Osteoblast (primary cell): ENCODE data around the gene GARIN3. TPM values are rescaled to one million over a fixed set of nuclear protein-coding genes. Genes with fewer than 3 reads are reported as not detected.

Experiments
- DNase-seq: peaks from one replicate; pipeline ENCODE4 v3.0.0; 2011; ENCODE audit warnings: low spot score, mixed read lengths; ENCODE audit not compliant: insufficient read length; ENCODE audit errors: missing footprints
- H2AFZ ChIP-seq: 2 replicates; pipeline ENCODE4 v1.6.0; 2011; ENCODE audit warnings: mild to moderate bottlenecking, low read length
- H3K27ac ChIP-seq: 2 replicates; pipeline ENCODE4 v1.5.1; 2011; ENCODE audit warnings: mild to moderate bottlenecking, low read depth, low read length, moderate library complexity
- H3K27me3 ChIP-seq: 2 replicates; pipeline ENCODE4 v1.6.0; 2012; ENCODE audit warnings: mild to moderate bottlenecking, control low read depth, inconsistent platforms, low read length, moderate library complexity; ENCODE audit not compliant: insufficient read depth
- H3K36me3 ChIP-seq: 2 replicates; pipeline ENCODE4 v1.5.1; 2011; ENCODE audit warnings: mild to moderate bottlenecking, low read length, control low read depth, moderate library complexity; ENCODE audit not compliant: insufficient read depth
- H3K4me1 ChIP-seq: 2 replicates; pipeline ENCODE4 v1.5.1; 2011; ENCODE audit warnings: mild to moderate bottlenecking, low read length, control low read depth, moderate library complexity; ENCODE audit not compliant: insufficient read depth
- H3K4me2 ChIP-seq: 2 replicates; pipeline ENCODE4 v1.6.0; 2011; ENCODE audit warnings: mild to moderate bottlenecking, low read length; ENCODE audit not compliant: insufficient read depth
- H3K4me3 ChIP-seq: fragments of 200-600 bp; sonication (generic); 3 replicates; pipeline ENCODE4 v1.5.1; 2012; ENCODE audit warnings: mild to moderate bottlenecking, low read length, inconsistent platforms; ENCODE audit not compliant: insufficient read depth
- H3K79me2 ChIP-seq: 2 replicates; pipeline ENCODE4 v1.6.0; 2012; ENCODE audit warnings: mild to moderate bottlenecking, low read length, control low read depth, inconsistent platforms; ENCODE audit not compliant: insufficient read depth
- H3K9me3 ChIP-seq: 2 replicates; pipeline ENCODE4 v1.5.1; 2011; ENCODE audit warnings: low read depth, low read length, control low read depth
- H4K20me1 ChIP-seq: 2 replicates; pipeline ENCODE4 v1.6.0; 2012; ENCODE audit warnings: mild to moderate bottlenecking, low read length, control low read depth; ENCODE audit not compliant: insufficient read depth
- total RNA-seq: library from RNA; depleted of rRNA; stranded (reverse); fragments of >200 nt; gene quantifications from 2 replicates; pipeline ENCODE4 v1.2.3, GENCODE V29; 2012
- TF ChIP-seq, protein P1 (sequence below): IDR thresholded peaks from 2 replicates; pipeline ENCODE4 v1.5.1; 2011; ENCODE audit warnings: mild to moderate bottlenecking, low read depth, low read length, moderate library complexity; ENCODE audit errors: extremely low read depth

The GARIN3 gene
- total RNA-seq, 1 donor = not detected

DNA sequence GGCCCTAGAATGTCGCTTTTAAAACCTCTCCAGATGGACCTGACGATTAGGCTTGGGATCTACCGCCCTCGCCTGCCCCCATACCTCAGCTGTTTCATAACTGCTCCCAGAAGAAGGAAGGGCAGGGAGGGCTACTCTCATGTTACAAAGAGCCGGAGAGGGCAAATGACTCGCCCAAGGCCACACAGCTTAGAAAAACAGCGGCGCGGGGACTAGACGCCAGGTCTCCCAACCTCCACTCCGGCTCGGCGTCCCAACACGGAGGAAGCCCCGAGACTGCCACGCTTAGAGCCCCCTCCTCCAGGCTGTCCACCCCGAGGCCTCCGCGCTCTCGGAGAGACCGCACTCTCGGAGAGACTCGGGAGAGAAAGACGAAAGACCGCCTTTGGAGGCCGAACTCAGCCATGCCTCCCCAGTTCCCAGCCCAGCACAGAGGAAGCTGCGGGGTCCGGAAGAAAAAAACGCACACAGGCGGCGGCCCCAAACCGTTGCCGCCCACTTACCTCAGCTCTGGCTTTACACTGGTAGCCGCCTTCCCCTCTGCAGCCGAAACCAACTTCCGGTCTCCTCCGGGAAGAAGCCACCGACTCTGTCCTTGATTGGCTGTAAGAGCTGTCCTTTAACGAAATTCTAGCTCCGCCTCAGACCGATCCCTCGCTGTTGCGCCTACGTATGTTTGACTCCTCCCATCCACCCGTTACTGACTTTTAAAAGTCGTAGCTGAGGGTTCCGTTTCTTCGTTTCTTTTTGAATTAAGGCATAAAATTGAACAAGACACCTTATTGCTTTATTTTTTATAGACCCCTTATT, 23.5 kb downstream of the GARIN3 start, which contains the start of gene MED7:
MED7 (minus strand) TSS at position 549 of the 810 bp plus-strand sequence. CDS start 3,434 bp downstream, outside the sequence.
- TF ChIP-seq, protein P1, sequence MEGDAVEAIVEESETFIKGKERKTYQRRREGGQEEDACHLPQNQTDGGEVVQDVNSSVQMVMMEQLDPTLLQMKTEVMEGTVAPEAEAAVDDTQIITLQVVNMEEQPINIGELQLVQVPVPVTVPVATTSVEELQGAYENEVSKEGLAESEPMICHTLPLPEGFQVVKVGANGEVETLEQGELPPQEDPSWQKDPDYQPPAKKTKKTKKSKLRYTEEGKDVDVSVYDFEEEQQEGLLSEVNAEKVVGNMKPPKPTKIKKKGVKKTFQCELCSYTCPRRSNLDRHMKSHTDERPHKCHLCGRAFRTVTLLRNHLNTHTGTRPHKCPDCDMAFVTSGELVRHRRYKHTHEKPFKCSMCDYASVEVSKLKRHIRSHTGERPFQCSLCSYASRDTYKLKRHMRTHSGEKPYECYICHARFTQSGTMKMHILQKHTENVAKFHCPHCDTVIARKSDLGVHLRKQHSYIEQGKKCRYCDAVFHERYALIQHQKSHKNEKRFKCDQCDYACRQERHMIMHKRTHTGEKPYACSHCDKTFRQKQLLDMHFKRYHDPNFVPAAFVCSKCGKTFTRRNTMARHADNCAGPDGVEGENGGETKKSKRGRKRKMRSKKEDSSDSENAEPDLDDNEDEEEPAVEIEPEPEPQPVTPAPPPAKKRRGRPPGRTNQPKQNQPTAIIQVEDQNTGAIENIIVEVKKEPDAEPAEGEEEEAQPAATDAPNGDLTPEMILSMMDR = no peak
- peaks cover 39% of the 10 kb centered on the region for H3K79me2 ChIP-seq
- H3K4me2 ChIP-seq = peak within 1 kb of the TSS; percentile 78

DNA sequence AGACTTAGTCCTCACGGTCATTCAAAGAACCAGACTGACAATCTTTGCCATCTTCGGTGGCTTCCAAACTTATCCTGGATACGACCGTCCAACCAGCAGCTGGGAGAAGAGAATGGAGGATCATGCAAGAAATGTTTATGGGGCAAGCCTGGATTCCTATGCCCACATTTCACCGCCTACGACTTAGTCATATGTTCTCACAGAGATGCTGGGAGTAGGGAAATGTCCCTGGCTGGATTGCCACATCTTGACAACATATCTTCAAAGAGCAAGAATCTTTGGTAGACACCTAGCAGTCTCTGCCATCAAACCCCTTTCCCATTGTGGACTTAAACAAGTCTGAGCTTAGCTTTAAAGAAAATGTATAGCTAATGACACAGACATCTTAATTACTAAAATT, 28.4 kb downstream of the GARIN3 start:
- no peaks in the 10 kb centered on the region for H3K9me3 ChIP-seq
- DNase-seq = no peak
- no peak overlapping the region for H3K4me3 ChIP-seq
- H3K36me3 ChIP-seq = peaks cover 15% of the 10 kb centered on the region
- H2AFZ ChIP-seq = no peak overlapping the region
- H3K27me3 ChIP-seq = no peaks in the 10 kb centered on the region
- TF ChIP-seq, protein P1 = no peak
- H3K4me2 ChIP-seq = no peak overlapping the region
- peaks cover 41% of the 10 kb centered on the region for H3K79me2 ChIP-seq
- H3K4me1 ChIP-seq = peaks cover 4% of the 10 kb centered on the region
- H4K20me1 ChIP-seq = peaks cover 10% of the 10 kb centered on the region
- H3K27ac ChIP-seq = no peak overlapping the region

More for the DNA sequence above, 23.5 kb downstream of the GARIN3 start, which contains the start of gene MED7:
- peaks cover 7% of the 10 kb centered on the region for H3K4me1 ChIP-seq
- no peaks in the 10 kb centered on the region for H3K9me3 ChIP-seq
- H3K27me3 ChIP-seq = no peaks in the 10 kb centered on the region
- H3K27ac ChIP-seq = peak within 1 kb of the TSS; percentile 94
- peaks cover 2% of the 10 kb centered on the region for H4K20me1 ChIP-seq
- H2AFZ ChIP-seq = peak within 1 kb of the TSS; percentile 97
- H3K4me3 ChIP-seq = peak within 1 kb of the TSS; percentile 98
- H3K36me3 ChIP-seq = peaks cover 10% of the 10 kb centered on the region
- DNase-seq = peak; percentile 97

DNA sequence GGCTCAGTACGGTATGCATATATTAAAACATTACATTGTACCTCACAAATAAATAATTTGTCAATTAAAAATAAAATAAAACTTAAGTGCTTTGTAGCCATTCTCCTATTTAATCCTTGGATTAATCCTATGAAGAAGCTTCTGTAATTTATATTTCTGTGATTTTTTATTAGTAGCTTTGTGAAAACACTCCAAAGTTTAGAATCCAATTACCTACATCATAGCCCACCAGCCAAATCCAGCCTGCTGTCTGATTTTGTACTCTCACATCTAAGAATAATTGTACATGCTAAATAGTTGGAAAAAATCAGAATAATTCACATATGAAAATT, 33.8 kb downstream of the GARIN3 start:
- H3K27ac ChIP-seq = no peak overlapping the region
- H3K36me3 ChIP-seq = peaks cover 2% of the 10 kb centered on the region
- no peaks in the 10 kb centered on the region for H3K27me3 ChIP-seq
- no peak for DNase-seq
- TF ChIP-seq, protein P1 = no peak
- no peak overlapping the region for H3K4me3 ChIP-seq
- H3K4me1 ChIP-seq = no peaks in the 10 kb centered on the region
- no peaks in the 10 kb centered on the region for H3K9me3 ChIP-seq
- H3K79me2 ChIP-seq = no peaks in the 10 kb centered on the region
- no peak overlapping the region for H3K4me2 ChIP-seq
- no peak overlapping the region for H2AFZ ChIP-seq
- H4K20me1 ChIP-seq = peaks cover 5% of the 10 kb centered on the region

DNA sequence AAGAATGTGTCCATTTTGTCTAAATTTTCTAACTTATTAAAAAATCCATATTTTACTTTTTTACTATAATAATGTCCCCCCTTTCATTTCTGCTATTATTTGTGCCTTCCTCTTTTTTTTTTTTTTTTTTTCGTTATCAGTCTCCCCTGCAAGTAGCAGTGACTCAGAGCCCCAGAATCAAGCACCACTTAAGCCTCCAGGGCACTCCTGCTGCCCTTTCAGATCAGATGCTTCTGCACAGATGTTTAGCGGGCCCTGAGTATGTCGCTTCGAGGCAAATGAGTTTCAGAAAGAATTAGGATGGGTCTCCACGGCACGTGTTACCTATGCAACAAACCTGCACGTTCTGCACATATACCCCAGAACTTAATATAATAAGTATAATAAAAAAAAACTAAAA, 35.1 kb downstream of the GARIN3 start:
- no peaks in the 10 kb centered on the region for H3K4me1 ChIP-seq
- no peak overlapping the region for H3K27ac ChIP-seq
- no peaks in the 10 kb centered on the region for H3K79me2 ChIP-seq
- no peak overlapping the region for H3K4me3 ChIP-seq
- H3K4me2 ChIP-seq = no peak overlapping the region
- no peak for DNase-seq
- peaks cover 4% of the 10 kb centered on the region for H4K20me1 ChIP-seq
- TF ChIP-seq, protein P1 = no peak
- H3K27me3 ChIP-seq = no peaks in the 10 kb centered on the region
- H3K36me3 ChIP-seq = no peaks in the 10 kb centered on the region
- no peak overlapping the region for H2AFZ ChIP-seq
- no peaks in the 10 kb centered on the region for H3K9me3 ChIP-seq
